H1 (cell line): ENCODE results near the gene ZNF586. TPM values are rescaled to one million over a fixed set of nuclear protein-coding genes. Genes with fewer than 3 reads are reported as not detected.

Experiments used
- BRCA1 ChIP-seq: IDR thresholded peaks from 2 replicates; pipeline ENCODE4 v1.6.1; 2012; ENCODE audit warnings: low read depth, low read length, improper control_type of control experiment
- PHF8 ChIP-seq: fragments of 200-600 bp; sonication (generic); conservative IDR thresholded peaks from 2 replicates; pipeline ENCODE4 v1.7.1; 2012; ENCODE audit warnings: low read depth, mild to moderate bottlenecking, inconsistent platforms, low read length, moderate library complexity
- POLR2A ChIP-seq, 2 experiments: IDR thresholded peaks; 1 replicate in 1 of 2; 2 replicates in 1 of 2; pipeline ENCODE4 v1.6.1; 2011; ENCODE audit warnings: low read depth in 2 of 2, low read length in 2 of 2, mild to moderate bottlenecking in 2 of 2; ENCODE audit errors: control extremely low read depth in 1 of 2
- polyA plus RNA-seq, 7 experiments: library from polyadenylated mRNA; depleted of rRNA in 3 of 7; stranded (reverse) in 5 of 7; unstranded in 2 of 7; fragments of >200 nt in 5 of 7; fragments of 200-250 nt in 2 of 7; gene quantifications; 1 replicate in 5 of 7; 2 replicates in 1 of 7; 4 replicates in 1 of 7; pipeline versions ENCODE4 v1.2.1 to v1.2.3, GENCODE V29; 2011 to 2013; ENCODE audit warnings: missing spikeins in 2 of 7, mixed read lengths in 2 of 7
- total RNA-seq: library from RNA; stranded (reverse); fragmentation: NEBNext Ultra II Directional; extraction: Animal tissue kit (Norgen Biotek cat#: 25700); gene quantifications from 2 replicates; pipeline ENCODE4 v1.2.1, GENCODE V29; 2021

Gene ZNF586
- total and polyA plus RNA-seq, 2 of the 8 experiments (the other 6 are each of a cell fraction or from before 2014, with no cell fraction given) = 8.1 to 15.5 TPM

DNA sequence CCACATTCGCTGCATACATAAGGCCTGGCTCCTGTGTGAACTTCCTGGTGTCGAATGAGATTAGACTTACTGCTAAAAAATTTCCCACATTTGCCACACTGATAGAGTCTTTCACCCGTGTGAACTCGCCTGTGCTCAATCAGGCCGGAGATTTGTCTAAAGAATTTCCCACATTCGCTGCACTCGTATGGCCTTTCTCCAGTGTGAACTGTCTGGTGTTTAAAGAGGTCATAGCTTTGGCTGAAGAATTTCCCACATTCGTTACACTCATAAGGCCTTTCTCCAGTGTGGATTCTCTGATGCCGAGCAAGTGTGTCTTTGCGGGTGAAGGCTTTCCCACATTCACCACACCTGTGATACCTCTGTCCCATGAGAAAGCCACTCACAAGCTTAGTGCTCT, 48.6 kb upstream of the ZNF586 start (continued):
- TF ChIP-seq POLR2A (IDR thresholded peaks at IDR 0.05; ENCODE audit: control extremely low read depth in 1 of 2, low read depth in 2 of 2, low read length in 2 of 2) = no peak
- TF ChIP-seq BRCA1 = no peak
- TF ChIP-seq PHF8 = no peak
